Measurements from ENCODE around the gene TNNT3.

GRCh38 chr11:1916132-1916985, 3.1 kb upstream of the TNNT3 start:
- TF ChIP-seq ZNF274 (IDR thresholded peaks at IDR 0.05; ENCODE audit: low read depth, low read length), result no peak
- TF ChIP-seq SUZ12 (IDR thresholded peaks at IDR 0.05; ENCODE audit: extremely low read depth, insufficient read depth, insufficient read length), result no peak
- no peak for TF ChIP-seq YY1 (IDR thresholded peaks at IDR 0.05; ENCODE audit: insufficient read depth, insufficient read length)
